Middle frontal gyrus (tissue), 1 donor: ENCODE results near the gene ZFP57.
"Not testable (repeated sequence)": the region's sequence is repeated elsewhere in the genome, so short reads cannot be mapped to it uniquely, and the experiment has no call there.

ENCODE experiments used
- DNase-seq: peaks from one replicate; pipeline ENCODE4 v3.0.0-alpha.2; 2015; ENCODE audit warnings: low spot score; ENCODE audit errors: extremely low spot score

The ZFP57 gene

GRCh38 chr6:29696147-29697125, 15.5 kb upstream of the ZFP57 start:
- DNase-seq: no peak

- no peak for DNase-seq
Observed at GRCh38 chr6:29694637-29695036, 13.7 kb upstream of the ZFP57 start.

GRCh38 chr6:29685718-29686326, 4.9 kb upstream of the ZFP57 start:
- no peak for DNase-seq

GRCh38 chr6:29681811-29682210, 859 bp upstream of the ZFP57 start:
- no peak for DNase-seq

GRCh38 chr6:29680416-29680815, 536 bp downstream of the ZFP57 start:
- DNase-seq: no peak

GRCh38 chr6:29679962-29680361, 990 bp downstream of the ZFP57 start:
- no peak for DNase-seq

- DNase-seq: no peak
Observed at GRCh38 chr6:29678114-29678513, 2.8 kb downstream of the ZFP57 start.

- no peak for DNase-seq
Observed at GRCh38 chr6:29676981-29677601, 3.9 kb downstream of the ZFP57 start.

GRCh38 chr6:29675561-29675960, 5.4 kb downstream of the ZFP57 start:
- DNase-seq: no peak

GRCh38 chr6:29674008-29674407, 6.9 kb downstream of the ZFP57 start:
- DNase-seq: no peak

GRCh38 chr6:29673161-29673560, 7.8 kb downstream of the ZFP57 start:
- no peak for DNase-seq

- DNase-seq: not testable (repeated sequence)
Observed at GRCh38 chr6:29672116-29672515, 8.8 kb downstream of the ZFP57 start.

- no peak for DNase-seq
Observed at GRCh38 chr6:29671026-29671425, 9.9 kb downstream of the ZFP57 start.

- no peak for DNase-seq
Observed at GRCh38 chr6:29667158-29667557, 13.8 kb downstream of the ZFP57 start.

- DNase-seq: no peak
Observed at GRCh38 chr6:29666826-29667130, 14.2 kb downstream of the ZFP57 start.

- no peak for DNase-seq
Observed at GRCh38 chr6:29665942-29666825, 14.8 kb downstream of the ZFP57 start.

- no peak for DNase-seq
Observed at GRCh38 chr6:29663300-29664042, 17.5 kb downstream of the ZFP57 start.

- DNase-seq: not testable (repeated sequence)
Observed at GRCh38 chr6:29661502-29662141, 19.3 kb downstream of the ZFP57 start.

- no peak for DNase-seq
Observed at GRCh38 chr6:29661071-29661470, 19.9 kb downstream of the ZFP57 start.

- DNase-seq: peak; percentile 70
Observed at GRCh38 chr6:29656798-29657197, 24.2 kb downstream of the ZFP57 start, which contains the start of gene MOG. TSS of gene MOG (plus strand) at chr6:29657092. CDS start at chr6:29657210, 118 bp downstream.
